ENCODE results near the gene DOCK6.

DNA sequence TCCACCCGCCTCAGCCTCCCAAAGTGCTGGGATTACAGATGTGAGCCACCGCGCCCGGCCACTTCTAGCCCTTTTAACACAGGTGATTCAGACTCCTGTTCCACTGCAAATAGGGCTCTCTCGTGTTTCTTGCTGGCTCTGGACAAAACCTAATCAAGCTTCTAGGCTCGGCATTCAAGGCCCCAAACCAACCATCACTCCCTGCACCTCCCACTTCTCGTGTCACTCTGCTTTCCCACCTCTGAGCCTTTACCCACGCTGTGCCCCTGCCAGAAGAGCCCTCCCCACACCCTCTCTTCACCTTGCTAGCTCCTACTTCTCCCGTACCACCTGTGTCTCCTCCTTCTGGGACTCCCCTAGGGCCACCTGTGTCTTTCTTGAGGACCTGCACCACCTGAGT lies 84.7 kb downstream of the DOCK6 start:
- no peak for TF ChIP-seq CTCF (IDR thresholded peaks at IDR 0.05; ENCODE audit: poor library complexity, severe bottlenecking)
- TF ChIP-seq POLR2AphosphoS5 (IDR thresholded peaks at IDR 0.05) = no peak
- no peak for TF ChIP-seq EP300 (conservative IDR thresholded peaks at IDR 0.05; ENCODE audit: poor library complexity, severe bottlenecking)

Data from neural cell (in vitro differentiated cells).